Medulla oblongata (tissue), 1 donor: ENCODE results near the gene CDC42.

ENCODE experiments used
- DNase-seq: peaks from one replicate; pipeline ENCODE4 v3.0.0-alpha.2; 2015; ENCODE audit errors: extremely low spot score

The CDC42 gene

DNA sequence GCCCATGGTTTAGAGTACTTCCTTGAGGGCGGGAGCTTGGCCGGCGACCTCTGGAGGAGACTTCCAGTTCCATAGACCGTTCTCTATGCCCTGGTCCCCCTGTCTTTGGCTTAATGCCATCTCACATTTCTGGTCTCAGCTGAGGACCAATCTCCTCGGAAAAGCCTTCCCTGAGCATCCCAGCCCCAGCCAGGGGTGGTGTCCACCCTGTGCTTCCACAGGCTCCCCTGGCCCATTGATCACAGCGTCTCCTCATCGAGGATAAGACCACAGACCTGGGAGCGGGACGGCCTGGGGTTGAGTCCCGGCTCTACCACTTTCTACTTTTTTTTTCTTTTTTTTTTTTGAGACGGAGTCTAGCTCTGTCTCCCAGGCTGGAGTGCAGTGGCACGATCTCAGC lies 75.9 kb downstream of the CDC42 start:
- no peak for DNase-seq

DNA sequence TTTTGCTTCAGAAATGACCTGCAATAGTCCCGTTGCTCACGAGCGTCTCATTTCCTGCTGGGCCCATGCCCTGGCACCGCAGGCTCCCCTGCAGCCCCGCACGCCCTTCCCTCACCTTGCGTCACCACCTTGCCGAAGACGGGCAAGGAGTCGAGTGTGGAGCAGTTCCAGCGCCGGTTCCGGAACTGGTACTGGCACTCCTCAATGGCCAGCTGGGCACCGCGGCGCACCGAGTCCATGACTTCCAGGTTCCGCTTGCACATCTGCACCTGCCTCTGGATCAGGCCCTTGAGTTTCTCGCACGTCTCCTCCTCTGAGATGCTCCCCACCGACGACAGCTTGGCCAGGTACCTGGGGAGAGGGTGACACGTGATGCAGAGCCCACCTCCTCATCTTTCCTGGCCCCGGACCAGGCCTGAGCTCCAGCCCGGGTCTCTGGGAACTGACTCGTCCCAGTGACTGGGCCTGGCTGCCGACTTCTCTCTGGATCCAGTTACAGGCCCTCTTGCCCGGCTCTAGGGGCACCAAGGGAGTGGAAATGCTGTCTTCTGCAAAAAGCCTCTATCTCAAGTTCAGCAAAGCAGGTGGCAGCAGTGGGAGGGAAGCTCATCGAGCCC lies 77.1 kb downstream of the CDC42 start:
- DNase-seq: no peak

DNA sequence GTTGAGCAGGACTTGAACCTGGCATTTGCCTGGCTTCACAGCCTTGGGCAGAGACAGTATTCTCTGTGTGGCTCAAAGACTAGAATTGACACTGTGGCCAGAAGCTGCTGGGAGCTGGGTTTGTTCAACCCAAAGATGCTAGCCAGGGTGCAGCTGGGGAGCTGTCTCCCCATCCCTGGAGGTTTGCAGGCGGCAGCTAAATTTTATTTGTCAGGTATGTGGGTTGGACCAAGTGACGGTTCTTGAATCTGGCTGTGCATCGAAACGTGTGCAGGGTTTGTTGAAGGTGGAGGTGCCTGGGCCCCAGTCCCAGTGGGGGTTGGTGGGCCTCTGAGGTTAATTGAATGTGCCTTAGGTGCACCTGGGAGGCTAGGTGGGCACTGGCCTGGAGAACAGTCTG lies 78.6 kb downstream of the CDC42 start:
- no peak for DNase-seq

DNA sequence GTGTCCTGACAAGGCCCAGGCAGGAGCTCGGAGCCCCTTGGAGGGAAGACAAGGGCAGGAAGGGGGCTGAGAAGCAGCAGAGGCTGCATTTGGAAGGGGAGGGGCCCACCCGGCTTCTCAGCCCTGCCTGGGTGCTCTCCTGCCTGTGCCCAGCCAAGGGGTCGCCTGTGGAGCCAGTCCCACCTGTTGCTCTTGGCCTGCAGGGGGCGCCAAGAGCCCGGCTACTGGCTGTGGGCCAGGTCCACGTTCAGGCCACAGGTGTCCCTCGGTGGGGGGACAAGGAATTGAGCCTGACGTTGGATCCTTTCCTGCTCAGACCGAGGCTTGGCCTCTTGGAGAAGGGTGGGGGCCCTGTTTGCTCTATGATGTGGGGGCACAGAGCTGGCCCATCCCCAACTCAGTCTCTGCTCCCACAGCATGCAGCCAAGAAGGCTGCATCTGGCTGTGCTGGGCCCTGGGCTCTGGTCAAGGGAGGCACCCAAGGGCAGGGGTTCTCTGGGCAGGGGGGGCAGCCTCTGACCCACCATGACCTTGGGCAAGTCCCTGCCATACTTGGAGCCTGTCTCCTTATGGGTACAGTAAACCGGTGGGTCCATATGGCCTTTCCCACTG lies 79.5 kb downstream of the CDC42 start:
- no peak for DNase-seq

DNA sequence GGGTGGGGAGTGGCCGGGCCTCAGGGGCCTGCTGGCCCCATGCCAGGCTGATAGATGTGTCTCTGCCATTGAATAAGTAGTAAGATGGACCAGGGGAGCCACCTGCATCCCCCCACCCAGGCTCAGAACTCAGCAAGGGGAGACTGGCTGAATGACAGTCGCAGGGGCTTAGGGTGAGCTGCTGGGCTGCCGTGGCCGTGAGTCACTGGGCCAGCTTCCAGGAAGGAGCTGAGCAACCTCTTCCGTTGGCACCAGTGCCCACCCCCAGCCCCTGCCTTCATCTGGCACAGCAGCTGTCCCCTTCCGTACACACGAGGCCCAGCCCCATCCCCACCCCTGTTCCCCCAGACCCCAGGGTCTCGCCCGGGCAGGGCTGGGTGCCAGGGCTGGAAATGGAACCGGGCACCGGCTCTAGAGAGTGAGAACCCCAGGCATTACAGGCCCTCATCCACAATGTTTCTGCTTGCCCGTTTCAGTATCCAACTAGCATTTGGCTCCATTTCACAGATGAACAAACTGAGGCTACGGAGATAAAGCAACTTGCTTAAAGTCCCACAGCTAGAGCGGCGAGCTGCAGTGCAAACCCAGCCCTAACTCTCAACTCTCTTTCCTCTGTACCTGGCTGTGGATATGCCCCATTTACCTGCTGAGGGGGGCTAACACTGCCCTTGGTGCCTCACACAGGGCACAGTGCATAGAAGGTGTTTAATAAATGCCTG lies 80.2 kb downstream of the CDC42 start:
- no peak for DNase-seq

DNA sequence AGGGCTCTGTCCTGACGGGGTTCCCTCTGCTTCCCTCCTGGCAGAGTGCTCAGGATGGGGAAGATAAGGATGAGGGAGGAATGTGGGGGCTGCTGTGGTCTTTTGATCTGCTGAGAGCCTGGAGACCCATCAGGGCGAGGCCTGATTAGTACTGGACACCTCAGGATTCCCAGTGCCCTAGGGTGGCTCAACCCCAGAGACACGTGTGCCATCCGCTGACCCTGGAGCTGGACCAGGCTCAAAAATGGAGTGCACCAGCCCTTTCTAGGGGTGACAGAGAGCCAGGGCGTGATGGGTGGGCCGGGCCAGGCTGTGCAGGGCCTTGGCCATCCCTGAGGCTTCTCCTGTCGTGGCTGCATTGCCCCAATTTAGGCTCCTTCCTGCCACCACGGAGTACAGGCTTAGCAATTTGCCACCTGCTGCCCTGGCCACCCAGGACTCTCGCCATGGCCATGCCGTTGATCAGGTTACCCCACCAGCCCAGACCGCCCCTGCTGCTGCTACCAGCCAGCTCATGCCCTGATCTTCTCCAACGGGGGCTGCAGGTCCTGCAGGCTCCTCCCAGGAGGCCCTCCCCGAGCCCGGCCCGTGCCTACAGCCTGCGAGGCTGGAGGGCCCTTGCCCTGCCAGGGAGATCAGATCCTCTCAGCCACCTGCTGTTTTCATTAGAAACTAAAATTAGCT lies 80.9 kb downstream of the CDC42 start:
- DNase-seq: no peak

DNA sequence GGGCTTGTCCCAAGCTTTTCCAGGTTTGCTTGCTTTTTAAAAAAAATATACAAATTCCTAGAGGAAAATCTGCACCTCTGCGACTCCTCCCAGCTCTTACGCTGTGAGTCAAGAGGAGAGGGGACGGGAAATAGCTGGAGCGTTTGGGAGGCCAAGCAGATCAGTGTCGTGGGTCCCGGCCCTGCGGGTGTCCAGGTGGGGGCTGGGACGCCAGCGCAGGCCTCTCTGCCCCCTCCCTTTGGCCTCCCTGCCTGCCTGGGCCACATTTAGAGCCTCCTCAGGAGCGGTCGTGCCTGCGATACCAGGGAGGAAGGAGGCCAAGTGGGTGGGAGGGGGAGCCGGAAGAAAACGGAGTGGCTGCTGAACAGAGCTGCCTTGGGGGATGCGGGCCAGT lies 81.4 kb downstream of the CDC42 start:
- no peak for DNase-seq

DNA sequence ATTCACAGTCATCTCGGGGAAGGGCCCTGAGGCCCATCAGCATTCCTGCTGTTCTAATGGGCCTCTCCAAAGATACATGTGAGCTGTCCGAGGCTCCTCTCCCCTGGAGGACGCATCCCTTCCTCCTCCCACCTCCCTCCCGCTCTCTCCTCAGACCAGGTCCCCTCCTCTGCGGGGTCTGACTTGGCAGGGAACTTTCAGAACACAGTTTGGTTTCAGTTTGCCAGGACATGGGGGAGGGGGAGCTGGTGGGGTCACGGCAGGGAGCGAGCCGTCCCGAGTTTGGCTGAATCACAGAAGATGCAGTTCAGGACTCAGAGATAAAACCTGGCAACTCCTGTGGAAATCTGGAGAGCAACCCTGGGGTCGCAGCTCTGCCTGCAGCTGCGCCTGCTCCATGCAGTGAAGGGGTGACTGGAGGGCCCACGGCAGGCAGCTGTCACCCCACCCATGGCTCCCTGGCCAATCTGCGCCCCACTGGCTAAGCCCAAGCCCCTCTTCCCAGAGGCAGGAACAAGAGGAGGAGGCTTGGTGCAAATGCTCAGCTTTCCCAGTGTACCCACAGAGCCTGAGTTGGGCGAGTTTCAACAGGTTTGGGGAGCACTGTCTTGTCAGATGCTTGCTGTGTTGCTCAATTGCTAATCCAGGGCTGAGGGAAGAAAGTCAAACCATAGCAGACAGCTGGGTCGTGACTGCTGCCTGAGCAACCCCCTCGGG lies 84.7 kb downstream of the CDC42 start:
- DNase-seq: no peak

DNA sequence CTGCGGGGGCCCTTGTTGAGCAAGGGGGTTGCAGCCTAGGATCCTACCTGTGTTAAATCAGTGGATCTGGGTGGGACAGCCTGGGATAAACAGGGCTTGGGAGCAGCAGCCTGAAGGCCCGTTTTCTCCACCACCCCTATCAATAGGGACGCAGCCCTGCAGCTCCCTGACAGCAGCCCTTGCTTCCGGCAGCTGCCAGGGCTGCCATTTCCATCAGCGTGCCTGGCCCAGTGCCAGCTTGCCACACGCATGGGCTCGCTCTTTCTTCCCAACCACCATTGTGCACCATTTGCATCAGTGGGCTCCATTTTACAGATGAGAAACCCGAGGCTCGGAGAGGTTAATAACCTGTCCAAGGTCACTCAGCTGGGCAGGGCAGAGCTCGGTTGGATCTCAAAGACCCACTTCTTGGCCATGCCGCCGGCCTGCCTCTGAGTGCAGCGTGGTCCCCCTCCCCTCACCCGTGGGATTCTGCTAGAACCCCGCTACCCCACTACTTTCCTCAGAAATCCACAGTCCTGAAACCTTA lies 86.6 kb downstream of the CDC42 start:
- DNase-seq: no peak

DNA sequence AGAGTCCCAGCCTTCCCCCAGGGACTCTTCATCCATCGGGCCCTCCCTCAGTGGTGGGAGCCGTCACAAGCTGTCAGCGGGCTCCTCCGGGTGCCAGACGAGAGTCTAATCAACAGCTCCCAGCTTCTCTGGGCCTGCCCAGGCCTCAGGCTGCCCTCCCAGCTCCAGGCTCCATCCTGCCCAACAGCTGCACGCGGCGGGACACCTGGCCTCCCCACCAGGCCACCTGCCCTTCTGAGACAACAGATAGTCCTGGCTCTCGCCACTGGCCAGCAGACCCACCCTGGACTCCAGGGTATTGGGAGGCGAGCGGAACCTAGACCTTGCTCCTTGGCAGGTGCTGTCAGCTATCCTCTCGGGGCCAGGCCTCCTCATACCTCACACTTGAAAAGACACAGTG lies 87.3 kb downstream of the CDC42 start:
- no peak for DNase-seq
